ENCODE results near the gene ABHD6. TPM values are rescaled to one million over a fixed set of nuclear protein-coding genes. Genes with fewer than 3 reads are reported as not detected.

The ABHD6 gene
- total and polyA plus RNA-seq, 7 donors = 1.7 to 7.2 (median 5.0) TPM

GRCh38 chr3:58193682-58194407 is 43.7 kb upstream of the ABHD6 start:
- no peak overlapping the region for H3K4me3 ChIP-seq
- H3K27ac ChIP-seq = no peak overlapping the region
- TF ChIP-seq CTCF (IDR thresholded peaks at IDR 0.05) = no peak
- DNase-seq (no peak), ATAC-seq (no peak)
- WGBS, 3 donors = 89 to 94% (median 93%) methylated on average over 12 of the region's 12 CpGs
- no peaks in the 10 kb centered on the region for H3K9me3 ChIP-seq
- intact Hi-C loops (cut with DNase I) = no loop called here
- H3K36me3 ChIP-seq (ENCODE audit: insufficient read depth in 1 of 2, low read depth in 1 of 2) = no peaks in the 10 kb centered on the region
- no peaks in the 10 kb centered on the region for H3K4me1 ChIP-seq
- no peaks in the 10 kb centered on the region for H3K27me3 ChIP-seq (ENCODE audit: insufficient read depth in 3 of 3, low read length in 2 of 3)

GRCh38 chr3:58197588-58197987 is 40.0 kb upstream of the ABHD6 start:
- Histone ChIP-seq H3K4me1 (no peaks in the 10 kb centered on the region), H3K9me3 (no peaks in the 10 kb centered on the region), H3K27ac (no peak overlapping the region), H3K36me3 (ENCODE audit: insufficient read depth in 1 of 2, low read depth in 1 of 2) (no peaks in the 10 kb centered on the region), H3K4me3 (no peak overlapping the region), H3K27me3 (ENCODE audit: insufficient read depth in 3 of 3, low read length in 2 of 3) (no peaks in the 10 kb centered on the region)
- no peak for TF ChIP-seq CTCF (IDR thresholded peaks at IDR 0.05)
- intact Hi-C loops (cut with DNase I) = no loop called here
- no peak for ATAC-seq
- WGBS, 3 donors = 95 to 97% (median 97%) methylated on average over 10 of the region's 10 CpGs
- no peak for DNase-seq

- DNase-seq (no peak), ATAC-seq (no peak)
- H3K36me3 ChIP-seq (ENCODE audit: insufficient read depth in 1 of 2, low read depth in 1 of 2) = no peaks in the 10 kb centered on the region
- no peak overlapping the region for H3K4me3 ChIP-seq
- H3K27ac ChIP-seq = no peak overlapping the region
- no peaks in the 10 kb centered on the region for H3K9me3 ChIP-seq
- no peak for TF ChIP-seq CTCF (IDR thresholded peaks at IDR 0.05)
- H3K4me1 ChIP-seq = no peaks in the 10 kb centered on the region
- intact Hi-C loops (cut with DNase I) = no loop called here
- H3K27me3 ChIP-seq (ENCODE audit: insufficient read depth in 3 of 3, low read length in 2 of 3) = no peaks in the 10 kb centered on the region
- WGBS, 3 donors = 75 to 81% (median 81%) methylated on average over 8 of the region's 8 CpGs
These were observed 39.2 kb upstream of the ABHD6 start for GRCh38 chr3:58198362-58198761.

GRCh38 chr3:58198804-58199203 is 38.8 kb upstream of the ABHD6 start:
- DNase-seq = no peak
- intact Hi-C loops (cut with DNase I) = no loop called here

More at GRCh38 chr3:58198804-58199203, 38.8 kb upstream of the ABHD6 start:
- H3K27ac ChIP-seq = no peak overlapping the region
- H3K36me3 ChIP-seq (ENCODE audit: insufficient read depth in 1 of 2, low read depth in 1 of 2) = no peaks in the 10 kb centered on the region
- no peak overlapping the region for H3K4me3 ChIP-seq
- no peaks in the 10 kb centered on the region for H3K27me3 ChIP-seq (ENCODE audit: insufficient read depth in 3 of 3, low read length in 2 of 3)
- no peaks in the 10 kb centered on the region for H3K4me1 ChIP-seq
- no peak for TF ChIP-seq CTCF (IDR thresholded peaks at IDR 0.05)
- no peak for ATAC-seq
- H3K9me3 ChIP-seq = no peaks in the 10 kb centered on the region
